GM23248 (cell line): ENCODE results near the gene MRPL24. TPM values are rescaled to one million over a fixed set of nuclear protein-coding genes. Genes with fewer than 3 reads are reported as not detected.
A peak's percentile ranks its signal among the peaks of the same experiment; 100 is the strongest.

ENCODE experiments used
- DNase-seq: peaks from one replicate; pipeline ENCODE4 v3.0.0-alpha.2; 2015
- H2AFZ ChIP-seq: fragments of 200-600 bp; sonication (generic); 2 replicates; pipeline ENCODE4 v1.6.1; 2016; ENCODE audit warnings: antibody characterized with exemption
- H3F3A ChIP-seq: fragments of 200-600 bp; sonication (generic); 2 replicates; pipeline ENCODE4 v1.6.1; 2016; ENCODE audit warnings: mild to moderate bottlenecking, antibody characterized with exemption, mixed run types; ENCODE audit not compliant: insufficient read depth
- H3K27ac ChIP-seq: fragments of 200-600 bp; sonication (generic); 2 replicates; pipeline ENCODE4 v1.5.1; 2016; ENCODE audit warnings: mild to moderate bottlenecking
- H3K27me3 ChIP-seq: fragments of 200-600 bp; sonication (generic); replicated peaks from 2 replicates; pipeline ENCODE4 v1.6.1; 2016; ENCODE audit warnings: mild to moderate bottlenecking; ENCODE audit not compliant: insufficient read depth
- H3K36me3 ChIP-seq: fragments of 200-600 bp; sonication (generic); 2 replicates; pipeline ENCODE4 v1.6.1; 2016; ENCODE audit warnings: low read depth, mild to moderate bottlenecking
- H3K4me1 ChIP-seq: fragments of 200-600 bp; sonication (generic); 2 replicates; pipeline ENCODE4 v1.6.1; 2016; ENCODE audit warnings: mild to moderate bottlenecking; ENCODE audit not compliant: insufficient read depth
- H3K4me2 ChIP-seq: fragments of 200-600 bp; sonication (generic); one replicate; pipeline ENCODE4 v1.6.1; 2016; ENCODE audit warnings: mild to moderate bottlenecking; ENCODE audit not compliant: unreplicated experiment
- H3K4me3 ChIP-seq: fragments of 200-600 bp; sonication (generic); 2 replicates; pipeline ENCODE4 v1.5.1; 2016; ENCODE audit warnings: mild to moderate bottlenecking
- H3K79me2 ChIP-seq: fragments of 200-600 bp; sonication (generic); 2 replicates; pipeline ENCODE4 v1.6.1; 2016; ENCODE audit warnings: mild to moderate bottlenecking; ENCODE audit not compliant: insufficient read depth
- H3K9ac ChIP-seq: fragments of 200-600 bp; sonication (generic); 2 replicates; pipeline ENCODE4 v1.6.1; 2016; ENCODE audit warnings: mild to moderate bottlenecking
- H3K9me2 ChIP-seq: fragments of 200-600 bp; sonication (generic); 2 replicates; pipeline ENCODE4 v1.6.1; 2016; ENCODE audit warnings: mixed run types, mild to moderate bottlenecking, moderate library complexity; ENCODE audit not compliant: insufficient read depth
- H3K9me3 ChIP-seq: fragments of 200-600 bp; sonication (generic); one replicate; pipeline ENCODE4 v1.6.1; 2017; ENCODE audit warnings: low read depth
- H4K20me1 ChIP-seq: fragments of 200-600 bp; sonication (generic); 2 replicates; pipeline ENCODE4 v1.6.0; 2016; ENCODE audit not compliant: insufficient read depth
- EZH2 ChIP-seq: fragments of 200-600 bp; sonication (generic); IDR thresholded peaks from 2 replicates; pipeline ENCODE4 v1.6.1; 2018; ENCODE audit warnings: antibody characterized with exemption, mild to moderate bottlenecking; ENCODE audit not compliant: insufficient read depth, poor library complexity, severe bottlenecking
- EZH2phosphoT487 ChIP-seq: fragments of 200-600 bp; sonication (generic); IDR thresholded peaks from 2 replicates; pipeline ENCODE4 v1.6.1; 2018; ENCODE audit warnings: antibody characterized with exemption, moderate library complexity, mild to moderate bottlenecking, low read depth; ENCODE audit not compliant: insufficient read depth
- WGBS, 2 experiments: methylation state at CpG; one replicate each; pipeline ENCODE4 v1.1.6; 2015 to 2017; ENCODE audit warnings: low lambda C conversion rate in 2 of 2, low coverage in 1 of 2; ENCODE audit errors: missing lambda C conversion rate in 2 of 2; 5-methylcytosine and 5-hydroxymethylcytosine counted together
- in situ Hi-C: fragments of 300-500 bp; cut with MboI; formaldehyde crosslinking; loops from 2 replicates; pipeline ENCODE4 v1.15.0; 2020
- polyA plus RNA-seq: library from polyadenylated mRNA; unstranded; fragments of >200 nt; fragmentation: Nextera tagmentation; extraction: Ambion mirVana; gene quantifications from 2 replicates; pipeline ENCODE4 v1.2.1, GENCODE V29; 2016
- total RNA-seq: library from RNA; depleted of rRNA; stranded (reverse); fragments of >200 nt; shearing (Covaris generic); gene quantifications from 2 replicates; pipeline ENCODE4 v1.2.3, GENCODE V29; 2014

Gene MRPL24
- total and polyA plus RNA-seq, 2 experiments from 2014 or later = 55.7 to 93.7 TPM

GRCh38 chr1:156744786-156745419 lies 4.0 kb upstream of the MRPL24 start:
- H3K9ac ChIP-seq = peak overlapping the region; percentile 97; the same call in 1 of the 2 replicates
- TF ChIP-seq EZH2phosphoT487 (no peak), EZH2 (no peak)
- no peaks in the 10 kb centered on the region for H3K9me3 ChIP-seq
- peaks cover 45% of the 10 kb centered on the region for H3K4me1 ChIP-seq
- no peak overlapping the region for H3K4me3 ChIP-seq
- peak overlapping the region; percentile 100 for H3K27ac ChIP-seq
- peaks cover 91% of the 10 kb centered on the region for H3K79me2 ChIP-seq
- in situ Hi-C loops = no loop called here
- no peaks in the 10 kb centered on the region for H4K20me1 ChIP-seq
- H3K9me2 ChIP-seq = no peaks in the 10 kb centered on the region
- H3F3A ChIP-seq = peaks cover 48% of the 10 kb centered on the region
- H3K27me3 ChIP-seq = no peaks in the 10 kb centered on the region
- H3K36me3 ChIP-seq = 0 out of 2 replicates have a peak, but pooled peaks cover 10% of the 10 kb centered on the region
- DNase-seq = no peak
- 94 to 95% methylated on average over 14 of the region's 14 CpGs for WGBS, 2 experiments
- no peak overlapping the region for H2AFZ ChIP-seq
- H3K4me2 ChIP-seq = no peak overlapping the region

GRCh38 chr1:156744344-156744743 lies 3.5 kb upstream of the MRPL24 start:
- peaks cover 45% of the 10 kb centered on the region for H3K4me1 ChIP-seq
- H3K27ac ChIP-seq = no peak overlapping the region
- peaks cover 91% of the 10 kb centered on the region for H3K79me2 ChIP-seq
- H3K4me2 ChIP-seq = no peak overlapping the region
- H3K27me3 ChIP-seq = no peaks in the 10 kb centered on the region
- no peak overlapping the region for H3K9ac ChIP-seq
- 75 to 76% methylated on average over 4 to 12 of the region's 12 CpGs for WGBS, 2 experiments
- no peaks in the 10 kb centered on the region for H3K9me3 ChIP-seq
- in situ Hi-C loops = no loop called here
- H4K20me1 ChIP-seq = no peaks in the 10 kb centered on the region
- no peak overlapping the region for H2AFZ ChIP-seq
- no peak overlapping the region for H3K4me3 ChIP-seq
- TF ChIP-seq EZH2 (no peak), EZH2phosphoT487 (no peak)
- no peaks in the 10 kb centered on the region for H3K9me2 ChIP-seq
- peaks cover 42% of the 10 kb centered on the region for H3F3A ChIP-seq
- H3K36me3 ChIP-seq = 0 out of 2 replicates have a peak, but pooled peaks cover 10% of the 10 kb centered on the region
- DNase-seq = no peak

- no peaks in the 10 kb centered on the region for H4K20me1 ChIP-seq
- TF ChIP-seq EZH2phosphoT487 (no peak), EZH2 (no peak)
- H3K4me3 ChIP-seq = no peak overlapping the region
- no peak overlapping the region for H2AFZ ChIP-seq
- no peaks in the 10 kb centered on the region for H3K9me2 ChIP-seq
- in situ Hi-C loops = no loop called here
- no peak overlapping the region for H3K27ac ChIP-seq
- peaks cover 42% of the 10 kb centered on the region for H3K4me1 ChIP-seq
- H3K9ac ChIP-seq = no peak overlapping the region
- 90 to 94% methylated on average over 11 to 14 of the region's 14 CpGs for WGBS, 2 experiments
- no peaks in the 10 kb centered on the region for H3K9me3 ChIP-seq
- H3K27me3 ChIP-seq = no peaks in the 10 kb centered on the region
- peaks cover 91% of the 10 kb centered on the region for H3K79me2 ChIP-seq
- H3F3A ChIP-seq = peaks cover 35% of the 10 kb centered on the region
- 0 out of 2 replicates have a peak, but pooled peaks cover 12% of the 10 kb centered on the region for H3K36me3 ChIP-seq
- no peak overlapping the region for H3K4me2 ChIP-seq
- no peak for DNase-seq
These were observed 2.7 kb upstream of the MRPL24 start for GRCh38 chr1:156743367-156744302.

- no peak overlapping the region for H3K27ac ChIP-seq
- H3K36me3 ChIP-seq = 0 out of 2 replicates have a peak, but pooled peaks cover 15% of the 10 kb centered on the region
- no peaks in the 10 kb centered on the region for H3K9me2 ChIP-seq
- no peaks in the 10 kb centered on the region for H3K27me3 ChIP-seq
- H3K4me2 ChIP-seq = no peak overlapping the region
- DNase-seq = no peak
- in situ Hi-C loops = no loop called here
- H3K4me1 ChIP-seq = peaks cover 34% of the 10 kb centered on the region
- H3K79me2 ChIP-seq = peaks cover 87% of the 10 kb centered on the region
- no peak overlapping the region for H3K4me3 ChIP-seq
- TF ChIP-seq EZH2phosphoT487 = no peak
- no peak for TF ChIP-seq EZH2
- no peak overlapping the region for H3K9ac ChIP-seq
- WGBS, 2 experiments = 83 to 87% methylated on average over 4 of the region's 4 CpGs
- no peaks in the 10 kb centered on the region for H4K20me1 ChIP-seq
- no peak overlapping the region for H2AFZ ChIP-seq
- peaks cover 27% of the 10 kb centered on the region for H3F3A ChIP-seq
- H3K9me3 ChIP-seq = no peaks in the 10 kb centered on the region
These were observed 1.9 kb upstream of the MRPL24 start for GRCh38 chr1:156742801-156743200.
